Heart left ventricle (tissue), 16 donors: ENCODE measurements around the gene HSPB2. TPM values are rescaled to one million over a fixed set of nuclear protein-coding genes. Genes with fewer than 3 reads are reported as not detected.
"Not testable (repeated sequence)": the region's sequence is repeated elsewhere in the genome, so short reads cannot be mapped to it uniquely, and the experiment has no call there.

Experiments
- ATAC-seq, 4 donors: fragments of 200-7000 bp; cut with Tn5 transposase; one replicate each; pipeline ENCODE4 v1.9.1; 2020 to 2022; ENCODE audit warnings: moderate library complexity in 4 of 4, mild to moderate bottlenecking in 3 of 4, moderate number of reproducible peaks in 1 of 4
- DNase-seq, 5 donors: peaks; one replicate each; pipeline ENCODE4 v3.0.0-alpha.2; 2020
- H3K27ac ChIP-seq, 12 donors: fragments of 200-600 bp; sonication (generic) in 4 of 12; one replicate each; pipeline versions ENCODE4 v1.5.0 to v1.8.0; 2016 to 2022; ENCODE audit warnings: mild to moderate bottlenecking in 2 of 12
- H3K27me3 ChIP-seq, 9 donors: fragments of 200-600 bp; sonication (generic) in 2 of 9; one replicate each; pipeline versions ENCODE4 v1.5.1 to v1.8.0; 2016 to 2022; ENCODE audit warnings: mild to moderate bottlenecking in 3 of 9
- H3K36me3 ChIP-seq, 9 donors: fragments of 200-600 bp; sonication (generic) in 2 of 9; one replicate each; pipeline versions ENCODE4 v1.5.0 to v1.8.0; 2018 to 2022; ENCODE audit warnings: mild to moderate bottlenecking in 2 of 9
- H3K4me1 ChIP-seq, 12 donors: fragments of 200-600 bp; sonication (generic) in 4 of 12; one replicate each; pipeline versions ENCODE4 v1.5.0 to v1.8.0; 2016 to 2022; ENCODE audit warnings: mild to moderate bottlenecking in 3 of 12
- H3K4me3 ChIP-seq, 12 donors: fragments of 200-600 bp; sonication (generic) in 4 of 12; one replicate each; pipeline versions ENCODE4 v1.5.0 to v1.8.0; 2017 to 2022; ENCODE audit warnings: mild to moderate bottlenecking in 9 of 12, moderate library complexity in 4 of 12
- H3K9me3 ChIP-seq, 12 donors: fragments of 200-600 bp; sonication (generic) in 4 of 12; one replicate each; pipeline versions ENCODE4 v1.5.0 to v1.8.0; 2016 to 2022; ENCODE audit warnings: mild to moderate bottlenecking in 1 of 12
- CTCF ChIP-seq, 12 donors: fragments of 200-600 bp; sonication (generic) in 4 of 12; IDR thresholded peaks; one replicate each; pipeline versions ENCODE4 v1.5.0 to v1.8.0; 2018 to 2022; ENCODE audit warnings: antibody characterized with exemption in 12 of 12, mild to moderate bottlenecking in 5 of 12
- POLR2A ChIP-seq, 2 donors: fragments of 450-650 bp; IDR thresholded peaks; one replicate each; pipeline ENCODE4 v1.6.1; 2017; ENCODE audit warnings: antibody characterized with exemption in 2 of 2, mild to moderate bottlenecking in 2 of 2, moderate library complexity in 2 of 2
- WGBS, 4 donors: extraction: QIAGEN DNeasy Blood & Tissue Kit in 2 of 4; methylation state at CpG; one replicate each; pipeline versions ENCODE4 v1.1.5 to v1.1.7; 2013 to 2018; 5-methylcytosine and 5-hydroxymethylcytosine counted together
- intact Hi-C, 10 donors: fragments of 100-400 bp; cut with DNase I; formaldehyde crosslinking; loops; one replicate each; pipeline versions ENCODE4 v1.11.1 to v1.14.2; 2022
- polyA plus RNA-seq, 2 donors: library from polyadenylated mRNA; stranded (reverse); fragments of 200-250 nt; gene quantifications; one replicate each; pipeline ENCODE4 v1.2.3, GENCODE V29; 2013
- total RNA-seq, 9 donors: library from RNA; depleted of rRNA in 2 of 9; stranded (reverse); fragments of >200 nt in 2 of 9; fragmentation: NEBNext Ultra II Directional in 3 of 9; extraction: Animal tissue kit (Norgen Biotek cat#: 25700) in 3 of 9; gene quantifications; one replicate each; pipeline versions ENCODE4 v1.1.0 to v1.2.4, GENCODE V29; 2016 to 2023
- donor health status: ischemic (EF 13 %, LVEDD 7.1; RV severe dilation, severe dysfunction).
- donor health status: healthy with polysubstance abuse.
- donor health status: DM: no; HTN: yes; CAD: no.
- donor health status: DM: no; HTN: no; CAD: no.
- donor health status: ischemic (EF 25% LVEDD 6.9; RV normal size, moderate dysfunction).
- donor health status: ischemic (EF 25% LVEDD 5.7; RV mildly dilated, moderate dysfunction).
- donor health status: healthy.
- donor health status: DM: yes; HTN: yes; CAD: no.
- donor health status: ischemic (EF 35%, LVEDD 5.7; RV mildly dilated, moderate dysfunction).
- donor health status: nonischemic (EF 11% LVEDD 7.7; RV severe dilation, severe dysfunction).
- donor health status: DM: yes; HTN: yes; CAD: no.
- donor health status: PGD.
- donor health status: ischemic (EF 29% LVEDD 5.4; RV normal size, mild dysfunction).
- donor health status: nonischemic (EF 23%, LVEDD 6.1; RV moderate dilation, normal function).

Gene HSPB2
- total and polyA plus RNA-seq, 11 donors, result 5.5 to 67.9 (median 23.4) TPM

- Histone ChIP-seq H3K4me1 (peaks cover 0 to 24% (median 12%) of the 10 kb centered on the region in 12 donors), H3K27ac (peak within 1 kb of the TSS; percentile 90 to 98 (median 93)), H3K36me3 (peaks cover 0 to 37% (median 14%) of the 10 kb centered on the region in 9 donors), H3K9me3 (no peaks in the 10 kb centered on the region), H3K27me3 (no peaks in the 10 kb centered on the region), H3K4me3 (peak within 1 kb of the TSS; percentile 41 to 84 (median 72))
- WGBS, 4 donors, result 0 to 1% (median 0%) methylated on average over 31 to 55 of the region's 55 CpGs
- peak in 1 of 2 donors; percentile 65 for TF ChIP-seq POLR2A (IDR thresholded peaks at IDR 0.05)
- peak; percentile 91 to 99 (median 96) for TF ChIP-seq CTCF (IDR thresholded peaks at IDR 0.05)
- ATAC-seq, result peak; percentile 93 to 96 (median 95)
- DNase-seq, result peak; percentile 97 to 98 (median 98)
- intact Hi-C loops, result loop anchor here in 9 of 10 donors (1.0 to 10.0 kb wide), 17 partner anchors 33 to 208 kb away; partner anchors contain the start of genes SDHD (in 6 of the 9), TIMM8B (in 6 of the 9), HSPB2 (in 3 of the 9) and CRYAB (in 1 of the 9)
Observed at GRCh38 chr11:111878849-111879636, 33.5 kb upstream of the HSPB2 start, which contains the start of the genes CFAP68 and FDXACB1. Gene CFAP68 (plus strand): TSS chr11:111879541. CDS start chr11:111879561, 20 bp downstream. Gene FDXACB1 (minus strand): TSS chr11:111879165. CDS start chr11:111879132, 33 bp downstream.

DNA sequence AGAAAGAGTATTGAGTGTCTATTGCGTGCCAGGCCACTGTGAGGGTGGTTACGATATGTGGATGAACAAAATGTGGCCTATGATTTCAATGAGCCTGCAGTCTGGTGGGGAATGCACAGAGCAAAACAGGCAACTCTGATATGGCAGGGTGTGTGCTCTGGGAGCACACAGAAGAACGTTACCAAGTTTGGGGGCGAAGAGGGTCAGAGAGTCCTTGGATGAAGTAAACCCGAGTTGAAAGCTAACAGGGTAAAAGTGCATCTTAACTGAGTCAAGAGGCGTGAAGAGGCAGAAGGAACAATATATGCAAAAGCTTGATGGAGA is 32.9 kb upstream of the HSPB2 start:
- ATAC-seq (peak; percentile 3 to 7 (median 4)), DNase-seq (no peak)
- peak overlapping the region; percentile 90 to 98 (median 93) for H3K27ac ChIP-seq
- WGBS, 4 donors, result 36 to 42% (median 38%) methylated on average over 6 of the region's 6 CpGs
- no peaks in the 10 kb centered on the region for H3K27me3 ChIP-seq
- H3K9me3 ChIP-seq, result no peaks in the 10 kb centered on the region
- TF ChIP-seq POLR2A (IDR thresholded peaks at IDR 0.05) (no peak), CTCF (IDR thresholded peaks at IDR 0.05) (no peak)
- H3K36me3 ChIP-seq, result peaks cover 0 to 37% (median 14%) of the 10 kb centered on the region in 9 donors
- H3K4me1 ChIP-seq, result peaks cover 0 to 24% (median 12%) of the 10 kb centered on the region in 12 donors
- intact Hi-C loops, result loop anchor here in 9 of 10 donors (1.0 to 10.0 kb wide), 17 partner anchors 33 to 208 kb away; partner anchors contain the start of genes SDHD (in 6 of the 9), TIMM8B (in 6 of the 9), HSPB2 (in 3 of the 9) and CRYAB (in 1 of the 9)
- H3K4me3 ChIP-seq, result peak overlapping the region; percentile 41 to 84 (median 72)

- TF ChIP-seq POLR2A (IDR thresholded peaks at IDR 0.05) (no peak), CTCF (IDR thresholded peaks at IDR 0.05) (no peak)
- intact Hi-C loops, result loop anchor here in 1 of 10 donors (5.0 kb wide), 1 partner anchor 45 kb away; no protein-coding TSS in a partner anchor
- H3K4me3 ChIP-seq, result no peak overlapping the region
- 66 to 83% (median 75%) methylated on average over 5 of the region's 5 CpGs for WGBS, 4 donors
- no peaks in the 10 kb centered on the region for H3K27me3 ChIP-seq
- ATAC-seq, result no peak
- H3K9me3 ChIP-seq, result no peaks in the 10 kb centered on the region
- peaks cover 0 to 17% (median 3%) of the 10 kb centered on the region in 9 donors for H3K36me3 ChIP-seq
- peaks cover 0 to 24% (median 12%) of the 10 kb centered on the region in 12 donors for H3K4me1 ChIP-seq
- no peak for DNase-seq
- no peak overlapping the region for H3K27ac ChIP-seq
Observed at GRCh38 chr11:111882202-111882601, 30.3 kb upstream of the HSPB2 start.

- H3K27ac ChIP-seq, intact Hi-C loops, H3K9me3 ChIP-seq, H3K4me3 ChIP-seq, DNase-seq, H3K27me3 ChIP-seq, H3K4me1 ChIP-seq, ATAC-seq: not testable (repeated sequence)
- H3K36me3 ChIP-seq, result peaks cover 0 to 17% (median 3%) of the 10 kb centered on the region in 9 donors
- WGBS, 4 donors, result 71 to 96% (median 90%) methylated on average over 4 of the region's 4 CpGs
Observed at GRCh38 chr11:111885053-111885452, 27.5 kb upstream of the HSPB2 start.
